ENCODE measurements around the gene P2RY6. TPM values are rescaled to one million over a fixed set of nuclear protein-coding genes. Genes with fewer than 3 reads are reported as not detected.

P2RY6 gene
- total RNA-seq, 1 experiment from 2014 or later, result not detected

GRCh38 chr11:73234471-73235181 is 37.5 kb upstream of the P2RY6 start:
- no peaks in the 10 kb centered on the region for H3K9me3 Mint-ChIP-seq
- TF ChIP-seq CTCF (conservative IDR thresholded peaks at IDR 0.05), result no peak
- H3K79me2 ChIP-seq (ENCODE audit: insufficient read depth, low read length), result no peaks in the 10 kb centered on the region

More at GRCh38 chr11:73234471-73235181, 37.5 kb upstream of the P2RY6 start:
- peak; percentile 24 for DNase-seq
- Histone ChIP-seq H2BK15ac (ENCODE audit: low read depth, low read length) (no peak overlapping the region), H2AFZ (ENCODE audit: low read length) (no peak overlapping the region), H2BK20ac (ENCODE audit: low read depth, low read length, poor library complexity, severe bottlenecking) (no peak overlapping the region), H3K9ac (ENCODE audit: extremely low read depth, insufficient read length, low read length) (no peak overlapping the region), H3K9me3 (ENCODE audit: control insufficient read depth, low read depth, low read length) (no peaks in the 10 kb centered on the region), H2BK5ac (ENCODE audit: insufficient read length, low read length) (no peak overlapping the region), H4K91ac (ENCODE audit: insufficient read length, low read depth, low read length) (no peak overlapping the region), H3K14ac (ENCODE audit: insufficient read depth, low read length) (no peak overlapping the region), H4K8ac (replicated peaks; ENCODE audit: insufficient read length, low read depth, low read length) (no peak overlapping the region), H3K4ac (ENCODE audit: low read depth, low read length) (no peak overlapping the region), H3K18ac (ENCODE audit: insufficient read length, low read depth, low read length) (no peak overlapping the region), H3K23ac (ENCODE audit: insufficient read length, low read depth, low read length) (no peak overlapping the region), H2BK12ac (ENCODE audit: insufficient read length, low read depth, low read length) (no peak overlapping the region), H3K23me2 (ENCODE audit: insufficient read length, low read depth, low read length, poor library complexity, severe bottlenecking) (no peaks in the 10 kb centered on the region), H3K79me1 (ENCODE audit: insufficient read depth, low read depth, low read length, poor library complexity, severe bottlenecking) (no peaks in the 10 kb centered on the region), H2BK120ac (ENCODE audit: low read depth, low read length, poor library complexity, severe bottlenecking) (no peak overlapping the region), H4K20me1 (ENCODE audit: control insufficient read depth, insufficient read depth, insufficient read length) (no peaks in the 10 kb centered on the region), H2AK5ac (ENCODE audit: insufficient read length, low read length) (no peak overlapping the region), H3K27me3 (ENCODE audit: insufficient read depth, low read length) (no peaks in the 10 kb centered on the region), H3K4me1 (ENCODE audit: insufficient read depth, low read length) (no peaks in the 10 kb centered on the region), H3K27ac (ENCODE audit: insufficient read length, low read depth, low read length) (no peak overlapping the region), H3K4me2 (ENCODE audit: insufficient read depth, insufficient read length, low read length) (no peak overlapping the region), H3K56ac (ENCODE audit: insufficient read length, low read depth, low read length) (no peak overlapping the region), H3T11ph (ENCODE audit: low read length) (no peak overlapping the region), H4K5ac (ENCODE audit: insufficient read length, low read depth, low read length) (no peak overlapping the region)
- WGBS (ENCODE audit: extremely low coverage, insufficient read length, low lambda C conversion rate), result no CpG with 5 or more reads among the region's 56 CpGs
- Mint-ChIP-seq H3K4me3 (no peak overlapping the region), H3K27ac (peak overlapping the region in 2 of 3 experiments; percentile 15 to 59; a peak in 3 of 7 replicates), H3K36me3 (ENCODE audit: insufficient read depth in 1 of 3, low read depth in 3 of 3) (no peaks in the 10 kb centered on the region), H3K4me1 (peaks cover 2 to 9% of the 10 kb centered on the region in 2 experiments), H3K27me3 (ENCODE audit: low read depth) (no peaks in the 10 kb centered on the region; the same call in 1 of the 2 replicates)

All from H9 (cell line).